ENCODE measurements around the gene ETNK2.

DNA sequence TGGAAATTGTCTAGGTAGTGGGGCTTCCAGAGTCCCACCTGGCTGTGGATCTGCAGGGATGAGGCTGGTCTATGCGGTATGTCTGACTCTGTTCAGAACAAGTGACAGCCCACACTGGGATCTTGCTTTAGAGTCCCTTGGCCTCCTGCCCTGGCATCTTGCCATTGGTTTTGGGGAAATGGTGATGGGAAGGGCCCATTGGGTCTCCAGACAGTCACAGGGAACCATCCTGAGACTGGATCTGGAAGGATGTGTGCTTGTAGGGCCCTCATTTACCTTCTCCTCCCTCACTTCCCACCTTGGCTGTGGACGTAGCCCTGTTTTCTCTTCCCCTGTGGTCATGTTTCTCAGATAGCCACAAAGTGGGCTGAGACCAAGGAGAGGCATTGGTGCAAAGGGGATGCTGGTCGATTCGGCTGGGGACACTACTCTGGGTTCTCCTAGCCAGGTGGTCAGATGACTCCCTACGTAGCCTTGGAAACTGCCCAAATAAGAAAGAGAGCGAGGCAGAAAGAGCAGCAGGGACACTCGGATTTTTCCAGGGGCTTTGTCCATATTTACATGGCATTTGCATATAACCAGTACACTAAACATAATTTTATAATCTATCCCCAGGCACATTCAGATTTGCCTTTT, 63.8 kb downstream of the ETNK2 start:
- TF ChIP-seq, protein P1, sequence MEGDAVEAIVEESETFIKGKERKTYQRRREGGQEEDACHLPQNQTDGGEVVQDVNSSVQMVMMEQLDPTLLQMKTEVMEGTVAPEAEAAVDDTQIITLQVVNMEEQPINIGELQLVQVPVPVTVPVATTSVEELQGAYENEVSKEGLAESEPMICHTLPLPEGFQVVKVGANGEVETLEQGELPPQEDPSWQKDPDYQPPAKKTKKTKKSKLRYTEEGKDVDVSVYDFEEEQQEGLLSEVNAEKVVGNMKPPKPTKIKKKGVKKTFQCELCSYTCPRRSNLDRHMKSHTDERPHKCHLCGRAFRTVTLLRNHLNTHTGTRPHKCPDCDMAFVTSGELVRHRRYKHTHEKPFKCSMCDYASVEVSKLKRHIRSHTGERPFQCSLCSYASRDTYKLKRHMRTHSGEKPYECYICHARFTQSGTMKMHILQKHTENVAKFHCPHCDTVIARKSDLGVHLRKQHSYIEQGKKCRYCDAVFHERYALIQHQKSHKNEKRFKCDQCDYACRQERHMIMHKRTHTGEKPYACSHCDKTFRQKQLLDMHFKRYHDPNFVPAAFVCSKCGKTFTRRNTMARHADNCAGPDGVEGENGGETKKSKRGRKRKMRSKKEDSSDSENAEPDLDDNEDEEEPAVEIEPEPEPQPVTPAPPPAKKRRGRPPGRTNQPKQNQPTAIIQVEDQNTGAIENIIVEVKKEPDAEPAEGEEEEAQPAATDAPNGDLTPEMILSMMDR (conservative IDR thresholded peaks at IDR 0.05; ENCODE audit: low read depth, low read length), result no peak
- no peak for TF ChIP-seq POLR2A (IDR thresholded peaks at IDR 0.05; ENCODE audit: low read depth, low read length)
